Smooth muscle cell (in vitro differentiated cells): Measurements from ENCODE around the gene ANKH. TPM values are rescaled to one million over a fixed set of nuclear protein-coding genes. Genes with fewer than 3 reads are reported as not detected.

Experiments used
- DNase-seq: peaks from one replicate; lab custom pipeline; 2025; ENCODE audit not compliant: unreplicated experiment; lab: John Stamatoyannopoulos, UW
- H2AFZ ChIP-seq: fragments of 200-600 bp; sonication (generic); 2 replicates; pipeline ENCODE4 v1.6.0; 2016; ENCODE audit warnings: antibody characterized with exemption, low read depth, mild to moderate bottlenecking
- H3F3A ChIP-seq: fragments of 200-600 bp; sonication (generic); 2 replicates; pipeline ENCODE4 v1.6.0; 2017; ENCODE audit warnings: antibody characterized with exemption, low read depth
- H3K27ac ChIP-seq: fragments of 200-600 bp; sonication (generic); 2 replicates; pipeline ENCODE4 v1.5.1; 2016; ENCODE audit warnings: low read depth, mild to moderate bottlenecking
- H3K27me3 ChIP-seq: fragments of 200-600 bp; sonication (generic); 2 replicates; pipeline ENCODE4 v1.6.1; 2016; ENCODE audit warnings: low read depth, mild to moderate bottlenecking
- H3K36me3 ChIP-seq: fragments of 200-600 bp; sonication (generic); 2 replicates; pipeline ENCODE4 v1.5.1; 2016; ENCODE audit warnings: low read depth
- H3K4me1 ChIP-seq: fragments of 200-600 bp; sonication (generic); 2 replicates; pipeline ENCODE4 v1.5.1; 2016; ENCODE audit warnings: low read depth
- H3K4me2 ChIP-seq: fragments of 200-600 bp; sonication (generic); 2 replicates; pipeline ENCODE4 v1.6.0; 2016; ENCODE audit warnings: mild to moderate bottlenecking
- H3K4me3 ChIP-seq: fragments of 200-600 bp; sonication (generic); 2 replicates; pipeline ENCODE4 v1.5.1; 2016; ENCODE audit warnings: mild to moderate bottlenecking
- H3K79me2 ChIP-seq: fragments of 200-600 bp; sonication (generic); 2 replicates; pipeline ENCODE4 v1.6.0; 2016; ENCODE audit warnings: low read depth, mild to moderate bottlenecking
- H3K9ac ChIP-seq: fragments of 200-600 bp; sonication (generic); 2 replicates; pipeline ENCODE4 v1.6.0; 2016; ENCODE audit warnings: low read depth
- H3K9me3 ChIP-seq: fragments of 200-600 bp; sonication (generic); replicated peaks from 2 replicates; pipeline ENCODE4 v1.5.1; 2016; ENCODE audit warnings: low read depth
- H4K20me1 ChIP-seq: fragments of 200-600 bp; sonication (generic); 2 replicates; pipeline ENCODE4 v1.6.0; 2016; ENCODE audit warnings: low read depth
- CTCF ChIP-seq: fragments of 200-600 bp; sonication (generic); IDR thresholded peaks from 2 replicates; pipeline ENCODE4 v1.5.1; 2017; ENCODE audit warnings: borderline replicate concordance, mild to moderate bottlenecking, antibody characterized with exemption; ENCODE audit not compliant: insufficient read depth, poor library complexity, severe bottlenecking
- WGBS: methylation state at CpG from one replicate; pipeline ENCODE4 v1.1.7; 2016; ENCODE audit warnings: low lambda C conversion rate; 5-methylcytosine and 5-hydroxymethylcytosine counted together
- polyA plus RNA-seq: library from polyadenylated mRNA; unstranded; fragments of >200 nt; fragmentation: Nextera tagmentation; extraction: Ambion mirVana; gene quantifications from 2 replicates; pipeline ENCODE4 v1.2.1, GENCODE V29; 2016
- total RNA-seq: library from RNA; depleted of rRNA; stranded (reverse); fragments of >200 nt; gene quantifications from 2 replicates; pipeline ENCODE4 v1.2.3, GENCODE V29; 2014

The ANKH gene
- total and polyA plus RNA-seq, 2 experiments from 2014 or later, result 48.0 to 56.6 TPM

- Histone ChIP-seq H2AFZ (no peak overlapping the region), H3K27me3 (no peaks in the 10 kb centered on the region), H3K79me2 (no peaks in the 10 kb centered on the region), H3F3A (no peaks in the 10 kb centered on the region), H4K20me1 (no peaks in the 10 kb centered on the region), H3K4me1 (peaks cover 8% of the 10 kb centered on the region), H3K36me3 (no peaks in the 10 kb centered on the region), H3K9me3 (no peaks in the 10 kb centered on the region), H3K4me2 (no peak overlapping the region), H3K9ac (no peak overlapping the region), H3K4me3 (no peak overlapping the region), H3K27ac (no peak overlapping the region)
- WGBS, result 93% methylated on average over 14 of the region's 14 CpGs
- DNase-seq, result no peak
- no peak for TF ChIP-seq CTCF
These were observed 127.0 kb downstream of the ANKH start for GRCh38 chr5:14744296-14745187.

GRCh38 chr5:14743601-14744295 is 127.8 kb downstream of the ANKH start:
- Histone ChIP-seq H3K27me3 (no peaks in the 10 kb centered on the region), H3K4me3 (no peak overlapping the region), H3K9ac (no peak overlapping the region), H3K27ac (no peak overlapping the region), H3K4me2 (no peak overlapping the region), H3K79me2 (no peaks in the 10 kb centered on the region), H3F3A (no peaks in the 10 kb centered on the region), H4K20me1 (no peaks in the 10 kb centered on the region), H3K9me3 (no peaks in the 10 kb centered on the region), H3K36me3 (no peaks in the 10 kb centered on the region), H3K4me1 (peaks cover 11% of the 10 kb centered on the region), H2AFZ (no peak overlapping the region)
- no peak for DNase-seq
- WGBS, result 77% methylated on average over 6 of the region's 6 CpGs
- TF ChIP-seq CTCF, result no peak

GRCh38 chr5:14742498-14742897 is 129.1 kb downstream of the ANKH start:
- Histone ChIP-seq H2AFZ (no peak overlapping the region), H3K9ac (no peak overlapping the region), H4K20me1 (no peaks in the 10 kb centered on the region), H3K27ac (no peak overlapping the region), H3K4me1 (peaks cover 11% of the 10 kb centered on the region), H3K79me2 (no peaks in the 10 kb centered on the region), H3K9me3 (no peaks in the 10 kb centered on the region), H3F3A (no peaks in the 10 kb centered on the region), H3K4me3 (no peak overlapping the region), H3K27me3 (no peaks in the 10 kb centered on the region), H3K36me3 (no peaks in the 10 kb centered on the region), H3K4me2 (no peak overlapping the region)
- TF ChIP-seq CTCF, result no peak
- WGBS, result 91% methylated on average over 9 of the region's 9 CpGs
- DNase-seq, result no peak
